Measurements from ENCODE around the gene PPARA. TPM values are rescaled to one million over a fixed set of nuclear protein-coding genes. Genes with fewer than 3 reads are reported as not detected.

The PPARA gene
- total and polyA plus RNA-seq, 9 of the 15 experiments (the other 6 are each of a cell fraction or from before 2014, with no cell fraction given), result 0.64 to 5.3 (median 3.5) TPM

- in situ Hi-C loops (cut with MboI), result loop anchor here (10.0 kb wide), 1 partner anchor 416 kb away; no protein-coding TSS in a partner anchor
- CTCF ChIA-PET (ENCODE audit: low intra/inter-chr PET ratio), result no interaction called here
Observed at GRCh38 chr22:46128606-46129005, 21.7 kb upstream of the PPARA start.

More at GRCh38 chr22:46128606-46129005, 21.7 kb upstream of the PPARA start:
- H3K27me3 ChIP-seq (ENCODE audit: control insufficient read depth in 2 of 2, insufficient read depth in 2 of 2, low read length in 2 of 2), result no peaks in the 10 kb centered on the region
- H4K20me1 ChIP-seq (replicated peaks; ENCODE audit: control insufficient read depth, insufficient read depth, low read length), result no peaks in the 10 kb centered on the region
- no peak for ATAC-seq
- no peaks in the 10 kb centered on the region for H3K9me1 ChIP-seq (ENCODE audit: control insufficient read depth, insufficient read depth, low read length)
- POLR2A ChIA-PET, result no interaction called here
- H3K4me3 ChIP-seq, result no peak overlapping the region
- H3K27ac ChIP-seq (ENCODE audit: extremely low read depth, low read depth, low read length), result no peak overlapping the region
- no peak for TF ChIP-seq CBX3 (IDR thresholded peaks at IDR 0.05; ENCODE audit: borderline replicate concordance in 1 of 2, low read length in 2 of 2)
- TF ChIP-seq ZBTB5 (IDR thresholded peaks at IDR 0.05), result no peak
- TF ChIP-seq TAF1 (IDR thresholded peaks at IDR 0.05; ENCODE audit: control insufficient read depth, extremely low read depth, insufficient read depth, low read length, severe bottlenecking), result no peak
- no peak for TF ChIP-seq KLF16 (IDR thresholded peaks at IDR 0.05)
- TF ChIP-seq JUNB (CRISPR knock-in tag; conservative IDR thresholded peaks at IDR 0.05), result no peak
- no peak for TF ChIP-seq NR2F6 (CRISPR knock-in tag; IDR thresholded peaks at IDR 0.05)
- intact Hi-C loops (cut with micrococcal nuclease), result no loop called here
- H3K9ac ChIP-seq (ENCODE audit: insufficient read depth in 1 of 2, low read depth in 2 of 2, low read length in 2 of 2), result no peak overlapping the region
- no peak for DNase-seq (ENCODE audit: extremely low read depth in 1 of 4, low spot score in 3 of 4)
- WGBS (ENCODE audit: insufficient coverage, low coverage, missing lambda C conversion rate), result 47% methylated on average over 11 of the region's 12 CpGs
- H2AFZ ChIP-seq (ENCODE audit: low read depth, low read length), result no peak overlapping the region
- H3K79me2 ChIP-seq (ENCODE audit: control insufficient read depth, insufficient read depth, low read length), result no peaks in the 10 kb centered on the region
- H3K36me3 ChIP-seq (ENCODE audit: control insufficient read depth, insufficient read depth, low read length), result no peaks in the 10 kb centered on the region
- H3K9me3 ChIP-seq (replicated peaks; ENCODE audit: control insufficient read depth, insufficient read depth, low read depth, low read length), result no peaks in the 10 kb centered on the region
- no peak overlapping the region for H3K4me2 ChIP-seq (ENCODE audit: insufficient read depth, low read length)
- peaks cover 0 to 68% of the 10 kb centered on the region in 2 experiments; a peak in 2 of 5 replicates for H3K4me1 ChIP-seq (replicated peaks in 1 of 2; ENCODE audit: control insufficient read depth in 2 of 2, insufficient read depth in 2 of 2, low read length in 2 of 2)
- no TSS peak for BruUV-seq (replicated peaks)
- FAIRE-seq, result no peak

All from K562 (cell line).